ENCODE results near the gene SRMS.
"Not testable (repeated sequence)": the region's sequence is repeated elsewhere in the genome, so short reads cannot be mapped to it uniquely, and the experiment has no call there.

SRMS gene

DNA sequence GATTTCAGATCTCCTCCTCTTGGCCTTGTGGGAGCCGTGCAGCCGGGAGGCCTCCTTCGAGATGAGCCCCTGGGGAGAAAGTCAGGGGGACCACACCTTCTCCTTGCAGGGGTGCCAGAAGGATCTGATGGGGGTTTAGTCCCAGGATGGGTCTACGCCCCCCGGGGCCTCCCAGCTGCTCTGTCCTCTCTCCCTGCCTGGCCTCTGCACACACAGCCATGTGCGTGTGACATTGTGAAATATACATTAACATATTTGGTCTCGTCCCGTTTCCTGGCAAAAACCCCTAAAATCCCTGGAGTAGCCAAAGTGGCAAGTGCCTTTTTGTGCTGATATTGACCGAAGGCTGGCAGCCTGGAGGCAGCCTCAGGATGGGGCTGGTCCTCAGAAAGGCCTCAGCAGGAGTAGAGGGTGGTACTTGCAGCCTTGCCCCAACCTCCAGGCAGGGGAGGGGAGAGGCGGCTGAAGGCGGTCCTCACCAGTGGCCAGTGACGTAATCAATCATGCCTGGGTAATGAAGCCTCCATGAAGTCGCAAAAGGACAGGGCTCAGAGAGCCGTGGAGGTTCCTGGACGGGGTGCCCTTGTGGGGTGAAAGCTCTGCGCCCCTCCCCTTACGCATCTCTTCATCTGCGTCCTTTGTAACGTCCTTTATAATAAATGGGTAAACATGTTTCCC lies 31.6 kb upstream of the SRMS start:
- DNase-seq (ENCODE audit: low read depth in 2 of 2): no peak

- DNase-seq (ENCODE audit: low read depth in 2 of 2): no peak
Observed at GRCh38 chr20:63578224-63579016, 30.9 kb upstream of the SRMS start.

GRCh38 chr20:63577317-63577894 lies 29.9 kb upstream of the SRMS start:
- no peak for DNase-seq (ENCODE audit: low read depth in 2 of 2)

GRCh38 chr20:63576311-63576710 lies 28.8 kb upstream of the SRMS start:
- no peak for DNase-seq (ENCODE audit: low read depth in 2 of 2)

- DNase-seq (ENCODE audit: low read depth in 2 of 2): no peak
Observed at GRCh38 chr20:63574829-63575743, 27.5 kb upstream of the SRMS start.

GRCh38 chr20:63574156-63574828 lies 26.7 kb upstream of the SRMS start, which contains the start of gene HELZ2:
Gene HELZ2, minus strand, starts transcription at chr20:63574239. Its CDS starts 1,854 bp downstream, at chr20:63572385.
- DNase-seq (ENCODE audit: low read depth in 2 of 2): no peak

DNA sequence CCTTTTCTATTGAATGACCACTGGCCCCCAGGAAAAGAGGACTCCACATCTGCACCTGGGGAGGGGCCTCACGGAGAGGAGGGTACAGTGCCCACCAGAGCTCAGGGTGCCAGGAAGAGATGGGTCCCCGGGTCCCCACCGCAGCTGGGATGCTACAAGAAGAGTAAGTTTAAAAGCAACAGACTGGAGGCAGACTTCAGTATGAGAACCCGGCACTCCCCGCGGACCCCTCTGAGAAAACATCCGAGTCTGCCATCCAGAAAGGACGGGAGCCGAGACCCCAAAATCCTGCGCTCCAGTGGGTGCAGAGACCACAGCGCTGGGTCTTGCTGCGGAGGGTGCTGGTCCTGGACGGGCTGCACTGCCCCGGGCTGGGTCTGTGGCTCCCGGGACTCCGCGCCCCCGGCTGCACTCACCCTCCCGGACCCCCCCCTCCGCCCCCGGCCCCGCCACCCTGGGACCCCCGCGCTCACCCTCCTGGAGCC lies 26.1 kb upstream of the SRMS start:
- DNase-seq (ENCODE audit: low read depth in 2 of 2): no peak

DNA sequence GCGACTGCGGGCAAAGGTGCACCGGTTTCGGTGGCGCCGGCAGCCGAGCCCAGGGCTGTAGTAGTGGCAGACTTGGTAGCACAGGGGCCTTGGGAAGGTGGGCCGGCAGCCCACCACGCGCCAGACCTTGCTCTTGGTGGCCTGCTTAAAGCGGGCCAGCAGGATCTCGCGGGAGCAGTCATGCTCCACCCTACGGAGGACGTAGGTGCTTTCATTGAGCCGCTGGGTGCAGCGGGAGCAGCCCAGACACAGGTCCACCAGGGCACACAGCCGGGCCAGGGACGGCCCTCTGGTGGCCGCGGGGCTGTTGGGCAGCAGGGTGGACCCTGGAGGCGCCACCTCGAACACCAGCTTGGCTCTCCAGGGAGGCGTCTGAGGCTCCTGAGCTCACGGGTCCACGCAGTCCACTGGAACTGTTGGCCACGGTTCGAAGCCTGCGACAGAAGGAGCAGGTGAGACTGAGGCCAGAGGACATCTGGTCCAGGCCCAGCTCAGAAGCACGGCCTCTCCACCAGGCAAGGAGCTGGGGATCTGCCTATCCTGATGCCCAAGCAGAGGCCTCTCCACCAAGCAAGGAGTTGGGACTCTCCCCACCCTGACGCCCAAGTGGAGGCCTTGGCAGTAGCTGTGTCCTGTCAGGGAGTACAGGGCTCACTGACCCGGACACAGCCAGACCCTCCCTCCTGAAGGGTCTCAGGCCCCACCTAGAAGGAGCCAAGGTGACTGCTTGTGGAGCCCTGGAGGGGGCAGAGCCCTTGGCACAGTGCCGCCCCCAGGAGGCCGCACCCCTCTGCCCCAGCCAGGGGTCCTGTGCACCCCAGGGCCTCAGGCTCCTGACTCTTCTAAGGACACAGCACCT lies 25.5 kb upstream of the SRMS start:
- DNase-seq (ENCODE audit: low read depth in 2 of 2): no peak

- DNase-seq (ENCODE audit: low read depth in 2 of 2): no peak
Observed at GRCh38 chr20:63572071-63572787, 24.7 kb upstream of the SRMS start.

DNA sequence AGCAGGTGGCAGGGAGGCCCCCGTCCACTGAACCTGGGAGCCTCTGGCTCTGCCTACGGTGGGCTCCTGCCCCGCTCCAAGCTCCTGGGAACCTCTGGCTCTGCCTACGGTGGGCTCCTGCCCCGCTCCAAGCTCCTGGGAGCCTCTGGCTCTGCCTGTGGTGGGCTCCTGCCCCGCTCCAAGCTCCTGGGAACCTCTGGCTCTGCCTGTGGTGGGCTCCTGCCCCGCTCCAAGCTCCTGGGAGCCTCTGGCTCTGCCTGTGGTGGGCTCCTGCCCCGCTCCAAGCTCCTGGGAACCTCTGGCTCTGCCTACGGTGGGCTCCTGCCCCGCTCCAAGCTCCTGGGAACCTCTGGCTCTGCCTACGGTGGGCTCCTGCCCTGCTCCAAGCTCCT lies 23.5 kb upstream of the SRMS start:
- DNase-seq (ENCODE audit: low read depth in 2 of 2): not testable (repeated sequence)

DNA sequence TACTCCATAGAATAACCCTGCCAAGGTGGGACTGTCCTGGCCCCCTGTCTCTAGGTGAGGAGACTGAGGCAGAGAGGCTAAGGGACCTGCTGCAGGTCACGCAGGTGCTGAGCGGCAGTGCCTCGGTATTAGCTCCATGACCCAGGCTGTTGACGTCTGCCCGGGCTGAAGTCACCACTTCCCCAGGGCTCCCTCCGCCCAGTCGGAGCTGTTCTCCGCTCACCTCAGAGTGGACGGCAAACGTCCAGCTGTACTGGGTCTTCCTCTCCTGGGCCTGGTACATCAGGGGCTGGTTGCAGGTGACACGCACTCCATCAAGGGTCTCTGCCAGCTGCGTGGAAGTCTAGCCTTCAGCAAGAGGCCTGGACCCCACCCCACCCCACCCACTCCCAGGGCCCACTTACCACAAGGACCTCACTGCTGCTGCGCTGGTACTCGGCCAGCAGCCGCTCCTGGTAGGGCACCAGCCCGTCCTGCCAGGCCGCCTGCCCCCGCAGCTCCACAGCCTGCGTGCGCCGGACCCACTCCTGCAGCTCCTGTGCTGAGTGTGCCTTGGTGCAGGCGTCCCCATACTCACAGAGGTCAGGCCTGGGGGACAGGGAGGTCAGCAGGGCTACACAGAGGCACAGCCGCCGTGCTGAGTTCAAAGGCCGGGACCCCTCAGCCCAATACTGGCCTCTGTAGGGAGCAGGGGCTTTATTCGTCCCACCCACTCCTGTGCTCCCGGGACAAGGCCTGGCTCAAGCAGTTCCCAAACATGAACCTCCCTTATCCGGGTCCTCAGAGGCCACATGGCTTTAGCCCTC lies 22.9 kb upstream of the SRMS start:
- no peak for DNase-seq (ENCODE audit: low read depth in 2 of 2)

DNA sequence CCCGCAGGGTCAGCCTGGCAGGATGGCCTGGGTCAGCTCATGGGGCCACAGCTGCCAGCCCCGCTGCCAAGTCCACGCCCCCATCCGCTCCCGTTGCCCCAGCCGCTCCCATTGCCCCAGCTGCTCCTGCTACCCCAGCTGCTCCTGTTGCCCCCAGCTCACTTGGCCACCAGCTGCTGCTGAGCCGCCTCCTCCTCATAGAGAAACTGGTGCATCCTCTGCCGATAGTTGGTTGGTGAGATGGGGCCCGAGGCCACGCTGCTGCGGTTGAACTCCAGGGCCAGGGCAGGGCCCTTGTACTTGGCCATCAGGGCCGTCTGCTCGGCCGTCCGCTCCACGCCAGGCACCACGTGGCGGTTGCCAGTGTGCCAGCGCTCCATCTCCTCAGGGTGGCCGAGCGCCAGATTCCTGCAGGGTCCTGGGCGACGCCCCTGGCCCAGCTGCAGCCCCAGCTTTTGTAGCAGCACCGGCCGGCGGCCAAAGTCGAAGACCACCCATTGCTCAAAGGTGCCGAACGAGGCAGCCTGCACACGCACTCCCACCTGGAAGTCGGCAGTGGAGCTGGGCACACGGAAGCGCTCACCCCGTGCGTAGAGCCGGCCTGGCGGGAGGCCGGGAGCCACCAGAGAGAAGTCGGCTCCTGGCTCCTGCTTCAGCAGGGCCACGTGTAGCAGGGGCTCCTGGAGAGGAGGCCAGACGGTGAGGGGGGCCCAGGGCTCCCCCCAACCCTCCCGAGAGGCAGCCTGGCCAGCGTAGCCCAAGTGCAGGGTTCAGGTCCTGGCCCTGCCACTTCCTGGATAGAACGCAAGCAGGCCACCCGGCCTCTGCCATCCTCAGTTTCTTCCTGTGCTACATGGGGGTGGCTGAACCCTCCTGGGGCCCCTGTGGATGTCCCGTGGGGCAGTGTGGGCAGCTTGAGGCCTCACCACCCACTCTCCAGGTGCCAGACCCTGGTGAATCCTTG lies 21.7 kb upstream of the SRMS start:
- DNase-seq (ENCODE audit: low read depth in 2 of 2): no peak

DNA sequence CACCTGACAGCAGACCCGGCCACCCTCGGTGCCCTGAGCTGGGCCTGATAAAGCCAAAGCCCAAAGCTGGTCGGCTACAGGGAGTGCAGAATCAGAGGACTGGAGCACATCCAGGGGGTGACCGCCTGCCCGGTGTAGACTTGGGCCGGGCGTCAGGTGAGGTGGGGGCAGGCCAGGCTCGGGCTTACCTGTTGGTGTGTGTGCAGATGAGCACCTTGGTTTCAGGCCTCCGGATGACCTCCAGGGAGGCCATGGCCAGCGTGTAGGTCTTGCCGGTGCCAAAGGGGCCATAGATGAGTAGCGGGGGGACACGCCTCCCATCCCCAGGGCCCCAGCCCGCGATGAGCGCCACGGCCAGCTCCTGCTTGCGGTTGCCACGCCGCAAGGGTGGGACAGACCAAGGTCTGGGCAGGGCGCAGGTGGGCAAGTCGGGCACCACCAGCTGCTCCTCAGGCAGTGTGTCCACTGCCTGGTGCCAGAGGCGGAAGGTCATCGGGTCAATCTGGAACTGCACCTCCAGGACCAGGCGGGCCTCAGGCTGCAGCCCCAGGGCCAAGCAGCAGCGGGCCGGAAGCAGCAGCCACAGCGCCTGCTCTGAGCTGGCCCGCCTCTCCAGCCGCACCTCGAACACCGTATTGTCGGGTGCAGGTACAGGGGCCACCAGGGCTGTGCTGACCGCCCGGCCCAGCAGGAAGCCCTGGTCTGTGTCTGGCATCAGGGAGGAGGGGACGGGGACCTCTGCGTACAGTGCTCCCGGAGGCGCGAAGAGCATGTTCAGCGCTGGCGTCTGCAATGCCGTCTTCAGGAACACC lies 20.8 kb upstream of the SRMS start:
- DNase-seq (ENCODE audit: low read depth in 2 of 2): no peak

GRCh38 chr20:63567386-63568169 lies 20.0 kb upstream of the SRMS start:
- peak in 1 of 2 donors; percentile 53 for DNase-seq (ENCODE audit: low read depth in 2 of 2)

DNA sequence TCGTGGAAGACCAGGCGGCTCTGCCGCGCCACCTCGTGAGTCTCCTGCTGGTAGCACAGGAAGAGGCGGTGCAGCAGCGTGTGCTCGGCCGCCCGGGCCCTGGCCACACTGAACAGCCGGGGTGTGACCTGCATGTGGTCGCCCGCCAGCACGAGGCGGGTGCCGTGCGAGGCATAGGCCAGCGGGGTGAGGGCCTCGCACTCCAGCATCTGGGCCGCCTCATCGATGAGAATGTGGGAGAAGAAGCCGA lies 19.5 kb upstream of the SRMS start:
- no peak for DNase-seq (ENCODE audit: low read depth in 2 of 2)
